ENCODE measurements around the gene VWDE.

GRCh38 chr7:12425311-12425710 lies 21.6 kb upstream of the VWDE start:
- TF ChIP-seq CTCF (IDR thresholded peaks at IDR 0.05) (no peak), ZFX (IDR thresholded peaks at IDR 0.05; ENCODE audit: borderline replicate concordance) (no peak)

Measured in 22Rv1 (cell line).